Sigmoid colon (tissue), 4 donors: ENCODE measurements around the gene PHKB.

Source experiments
- CTCF ChIP-seq, 4 experiments: fragments of 450-650 bp in 3 of 4; fragments of 200-600 bp in 1 of 4; IDR thresholded peaks; one replicate each; pipeline ENCODE4 v1.5.1; 2016 to 2019; ENCODE audit warnings: antibody characterized with exemption in 4 of 4, mild to moderate bottlenecking in 3 of 4, moderate library complexity in 2 of 4
- EP300 ChIP-seq, 4 donors: sonication (generic); formaldehyde crosslinking; IDR thresholded peaks; one replicate each; pipeline ENCODE4 v1.6.1; 2017; ENCODE audit warnings: antibody characterized with exemption in 4 of 4
- POLR2A ChIP-seq, 2 donors: fragments of 450-650 bp; IDR thresholded peaks; one replicate each; pipeline ENCODE4 v1.6.1; 2016; ENCODE audit warnings: antibody characterized with exemption in 2 of 2, mild to moderate bottlenecking in 2 of 2, moderate library complexity in 2 of 2
- POLR2AphosphoS5 ChIP-seq, 4 donors: sonication (generic); formaldehyde crosslinking; IDR thresholded peaks; one replicate each; pipeline ENCODE4 v1.6.1; 2017; ENCODE audit warnings: antibody characterized with exemption in 4 of 4

GRCh38 chr16:47724115-47724785 is 263.1 kb downstream of the PHKB start:
- no peak for TF ChIP-seq EP300 (IDR thresholded peaks at IDR 0.05)
- TF ChIP-seq CTCF (IDR thresholded peaks at IDR 0.05) = no peak
- no peak for TF ChIP-seq POLR2A (IDR thresholded peaks at IDR 0.05)
- TF ChIP-seq POLR2AphosphoS5 (IDR thresholded peaks at IDR 0.05) = no peak
